Subcutaneous adipose tissue (tissue), 4 donors: Measurements from ENCODE around the gene DOP1A. TPM values are rescaled to one million over a fixed set of nuclear protein-coding genes. Genes with fewer than 3 reads are reported as not detected.

Source experiments
- CTCF ChIP-seq: fragments of 450-650 bp; IDR thresholded peaks from one replicate; pipeline ENCODE4 v1.5.1; 2016; ENCODE audit warnings: low read depth, mild to moderate bottlenecking, control low read depth, antibody characterized with exemption, moderate library complexity
- total RNA-seq, 4 donors: library from RNA; depleted of rRNA; stranded (reverse); fragments of >200 nt; gene quantifications; one replicate each; pipeline ENCODE4 v1.1.0, GENCODE V29; 2016

DOP1A gene
- total RNA-seq, 4 donors from 2014 or later = 26.7 to 33.9 (median 31.8) TPM

DNA sequence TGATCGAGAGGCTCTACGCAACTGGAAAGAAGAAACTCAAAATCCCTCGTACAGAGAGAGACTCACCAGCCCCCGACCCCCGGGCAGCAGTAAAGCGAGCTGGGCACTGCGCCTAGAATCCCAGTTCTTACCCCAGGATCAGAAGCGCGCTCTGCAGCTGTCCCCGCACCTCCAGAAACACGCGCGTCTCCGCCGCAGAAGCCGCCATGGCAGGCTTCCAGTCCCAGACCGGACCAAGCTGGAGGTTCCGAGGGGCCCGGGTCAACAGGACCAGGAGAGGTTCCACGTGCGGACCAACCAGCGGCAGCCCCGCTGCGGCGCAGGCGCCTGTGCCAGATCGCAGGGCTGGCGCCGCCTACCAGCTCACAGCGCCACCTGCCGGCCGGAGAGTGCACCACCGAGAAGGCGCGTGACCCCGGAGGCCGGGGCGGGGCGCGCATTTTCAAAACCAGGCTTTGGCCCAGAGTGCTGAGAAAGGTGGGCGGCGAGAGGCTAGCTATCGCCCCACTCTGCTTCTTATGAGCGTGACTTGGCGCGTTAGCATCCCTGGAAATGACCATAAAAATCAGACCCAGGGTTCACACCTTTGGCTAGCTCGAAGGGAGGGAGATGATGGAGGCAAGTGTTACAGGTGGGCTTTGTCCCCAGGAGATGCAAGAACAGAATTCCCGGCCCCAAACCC is 1.8 kb upstream of the DOP1A start, which contains the start of gene UBE3D:
TSS of gene UBE3D (minus strand) at position 331 of the 682 bp plus-strand sequence. CDS start at position 208, 123 bp downstream.
- no peak for TF ChIP-seq CTCF

DNA sequence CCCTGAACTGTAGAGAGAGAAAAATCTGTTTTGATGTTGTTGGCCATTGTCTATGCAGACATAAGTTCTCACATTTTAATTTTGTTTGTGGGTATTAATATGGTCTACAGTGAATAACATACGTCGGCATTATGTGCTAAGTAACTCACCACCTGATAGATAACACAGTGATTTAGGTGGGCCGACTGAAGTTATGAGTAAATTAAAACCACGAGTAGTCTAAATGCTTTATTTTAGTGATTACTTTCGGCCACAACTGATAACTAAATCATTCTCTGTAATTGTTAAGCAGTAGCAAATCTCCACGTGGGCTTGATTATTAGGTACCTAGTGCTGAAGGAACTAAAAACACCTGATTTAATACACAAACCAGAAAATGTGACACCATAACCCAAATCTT is 1.1 kb downstream of the DOP1A start:
- TF ChIP-seq CTCF = no peak

- TF ChIP-seq CTCF = no peak
These were observed 2.2 kb downstream of the DOP1A start for GRCh38 chr6:83069633-83070032.

- no peak for TF ChIP-seq CTCF
These were observed 3.6 kb downstream of the DOP1A start for GRCh38 chr6:83071023-83071422.

DNA sequence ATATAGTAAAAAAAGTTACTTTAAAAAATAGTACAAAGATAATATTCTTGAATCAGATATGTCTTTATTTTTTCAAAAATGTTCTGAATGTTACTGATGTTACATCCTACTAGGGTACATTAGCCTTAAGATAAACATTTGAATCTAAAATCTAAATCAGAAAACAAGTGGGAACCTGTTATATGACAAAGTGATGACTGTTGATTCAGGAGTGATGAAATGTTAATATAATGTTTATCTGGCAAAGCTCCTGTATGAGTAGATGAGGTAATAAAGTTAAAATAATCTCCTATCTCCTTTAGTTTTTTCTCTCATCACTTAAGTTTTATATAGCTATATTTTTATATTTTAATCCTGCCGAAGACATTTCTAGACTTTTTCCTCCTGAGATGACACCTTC is 4.2 kb downstream of the DOP1A start:
- no peak for TF ChIP-seq CTCF

GRCh38 chr6:83072726-83073125 is 5.3 kb downstream of the DOP1A start:
- no peak for TF ChIP-seq CTCF

DNA sequence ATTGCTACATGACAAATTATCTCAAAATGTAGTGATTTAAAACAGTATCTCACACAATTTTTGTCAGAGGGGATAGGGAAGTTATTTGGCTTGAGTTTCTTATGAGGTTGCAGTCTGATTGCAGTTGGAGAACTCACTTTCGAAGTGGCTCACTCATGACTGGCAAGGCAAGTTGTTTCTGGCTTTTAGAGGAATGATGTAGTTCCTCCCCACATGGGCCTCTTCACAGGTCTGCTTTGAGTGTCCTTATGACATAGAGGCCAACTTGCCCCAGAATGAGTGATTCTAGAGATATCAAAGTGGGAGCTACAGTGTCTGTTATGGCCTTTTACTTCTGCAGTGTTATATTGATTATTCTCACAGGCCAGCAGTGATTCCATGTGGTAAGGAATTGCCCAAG is 6.1 kb downstream of the DOP1A start:
- TF ChIP-seq CTCF = no peak
